Neural progenitor cell (in vitro differentiated cells): ENCODE data around the gene CNTROB. TPM values are rescaled to one million over a fixed set of nuclear protein-coding genes. Genes with fewer than 3 reads are reported as not detected.
A peak's percentile ranks its signal among the peaks of the same experiment; 100 is the strongest.

Experiments
- DNase-seq: peaks from one replicate; pipeline ENCODE4 v3.0.0-alpha.2; 2016; ENCODE audit warnings: low spot score
- H2AFZ ChIP-seq: fragments of 200-600 bp; sonication (generic); replicated peaks from 2 replicates; pipeline ENCODE4 v1.6.1; 2016; ENCODE audit warnings: antibody characterized with exemption
- H3F3A ChIP-seq: fragments of 200-600 bp; sonication (generic); 2 replicates; pipeline ENCODE4 v1.6.1; 2016; ENCODE audit warnings: antibody characterized with exemption, low read depth
- H3K27ac ChIP-seq: fragments of 200-600 bp; sonication (generic); 2 replicates; pipeline ENCODE4 v1.5.1; 2016; ENCODE audit warnings: mild to moderate bottlenecking
- H3K27me3 ChIP-seq: fragments of 200-600 bp; sonication (generic); 2 replicates; pipeline ENCODE4 v1.6.1; 2016; ENCODE audit warnings: mild to moderate bottlenecking, moderate library complexity
- H3K36me3 ChIP-seq: fragments of 200-600 bp; sonication (generic); 2 replicates; pipeline ENCODE4 v1.5.1; 2016
- H3K4me1 ChIP-seq: fragments of 200-600 bp; sonication (generic); 2 replicates; pipeline ENCODE4 v1.6.1; 2016; ENCODE audit warnings: mixed run types
- H3K4me2 ChIP-seq: fragments of 200-600 bp; sonication (generic); 2 replicates; pipeline ENCODE4 v1.6.1; 2016
- H3K4me3 ChIP-seq: fragments of 200-600 bp; sonication (generic); 2 replicates; pipeline ENCODE4 v1.5.1; 2016
- H3K79me2 ChIP-seq: fragments of 200-600 bp; sonication (generic); 2 replicates; pipeline ENCODE4 v1.6.1; 2016; ENCODE audit warnings: low read depth
- H3K9ac ChIP-seq: fragments of 200-600 bp; sonication (generic); 2 replicates; pipeline ENCODE4 v1.6.1; 2016
- H3K9me3 ChIP-seq: fragments of 200-600 bp; sonication (generic); 2 replicates; pipeline ENCODE4 v1.5.1; 2016; ENCODE audit warnings: low read depth
- H4K20me1 ChIP-seq: fragments of 200-600 bp; sonication (generic); 2 replicates; pipeline ENCODE4 v1.6.1; 2016; ENCODE audit warnings: low read depth
- H3K27ac Mint-ChIP-seq: 3 replicates; pipeline ENCODE4 v1.8.0; 2021; ENCODE audit warnings: mixed read lengths
- H3K27me3 Mint-ChIP-seq: 2 replicates; pipeline ENCODE4 v1.8.0; 2022; ENCODE audit warnings: low read depth, mild to moderate bottlenecking, inconsistent platforms, moderate library complexity, mixed read lengths; ENCODE audit not compliant: insufficient read depth
- H3K36me3 Mint-ChIP-seq: 3 replicates; pipeline ENCODE4 v1.8.0; 2021; ENCODE audit warnings: mixed read lengths
- H3K4me1 Mint-ChIP-seq: 3 replicates; pipeline ENCODE4 v1.8.0; 2021; ENCODE audit warnings: mixed read lengths
- H3K4me3 Mint-ChIP-seq: 3 replicates; pipeline ENCODE4 v1.8.0; 2021; ENCODE audit warnings: mild to moderate bottlenecking, moderate library complexity, mixed read lengths
- H3K9me3 Mint-ChIP-seq: 3 replicates; pipeline ENCODE4 v1.8.0; 2020; ENCODE audit warnings: mixed read lengths
- EZH2 ChIP-seq: fragments of 200-600 bp; sonication (generic); IDR thresholded peaks from 2 replicates; pipeline ENCODE4 v1.6.1; 2017; ENCODE audit warnings: antibody characterized with exemption, mild to moderate bottlenecking, moderate library complexity
- EZH2phosphoT487 ChIP-seq: fragments of 200-600 bp; sonication (generic); IDR thresholded peaks from 2 replicates; pipeline ENCODE4 v1.6.1; 2017; ENCODE audit warnings: antibody characterized with exemption
- total RNA-seq: library from RNA; depleted of rRNA; stranded (reverse); fragments of >200 nt; gene quantifications from 2 replicates; pipeline ENCODE4 v1.2.3, GENCODE V29; 2015; ENCODE audit warnings: low replicate concordance
- TF ChIP-seq, protein P1 (sequence below): fragments of 200-600 bp; sonication (generic); IDR thresholded peaks from 2 replicates; pipeline ENCODE4 v1.5.1; 2017; ENCODE audit warnings: antibody characterized with exemption, mild to moderate bottlenecking

Gene CNTROB
- total RNA-seq, 1 donor from 2014 or later: 21.2 TPM

DNA sequence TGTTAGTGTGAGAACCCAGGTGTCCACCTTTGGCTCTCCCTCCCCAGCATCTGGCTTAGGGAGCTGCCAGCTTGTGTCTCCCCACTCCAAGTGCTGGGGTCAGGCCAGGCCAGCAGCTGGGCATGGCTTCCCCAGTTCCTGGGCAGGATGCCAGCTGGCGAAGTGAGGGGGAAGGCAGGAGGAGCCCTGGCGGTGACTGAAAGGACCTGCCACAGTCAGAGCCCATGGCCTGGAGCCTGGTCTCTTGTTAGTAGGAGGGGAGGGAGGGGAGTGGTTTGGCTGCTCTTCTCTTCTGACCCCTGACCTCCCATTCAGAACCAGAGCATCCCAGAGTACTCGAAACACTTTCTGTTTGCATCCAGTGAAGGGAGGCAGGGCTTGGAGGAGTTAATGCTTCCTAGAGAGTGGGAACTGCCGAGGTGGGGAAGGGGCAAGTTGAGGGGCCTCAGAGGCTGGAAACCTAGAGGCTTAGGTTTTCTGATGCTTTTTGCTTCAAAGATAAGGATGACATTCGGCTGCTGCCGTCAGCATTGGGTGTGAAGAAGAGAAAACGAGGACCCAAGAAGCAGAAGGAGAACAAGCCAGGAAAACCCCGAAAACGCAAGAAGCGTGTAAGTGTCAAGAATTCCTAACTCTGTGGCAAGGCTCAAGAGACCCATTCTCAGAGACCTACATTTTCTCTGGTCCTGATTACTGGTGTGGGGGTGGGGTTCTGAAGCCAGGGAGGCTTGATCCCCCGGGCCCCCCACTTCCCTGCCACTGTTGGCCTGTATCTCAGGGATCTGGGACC lies 42.6 kb upstream of the CNTROB start:
- peaks cover 12% of the 10 kb centered on the region for H3K27me3 ChIP-seq

DNA sequence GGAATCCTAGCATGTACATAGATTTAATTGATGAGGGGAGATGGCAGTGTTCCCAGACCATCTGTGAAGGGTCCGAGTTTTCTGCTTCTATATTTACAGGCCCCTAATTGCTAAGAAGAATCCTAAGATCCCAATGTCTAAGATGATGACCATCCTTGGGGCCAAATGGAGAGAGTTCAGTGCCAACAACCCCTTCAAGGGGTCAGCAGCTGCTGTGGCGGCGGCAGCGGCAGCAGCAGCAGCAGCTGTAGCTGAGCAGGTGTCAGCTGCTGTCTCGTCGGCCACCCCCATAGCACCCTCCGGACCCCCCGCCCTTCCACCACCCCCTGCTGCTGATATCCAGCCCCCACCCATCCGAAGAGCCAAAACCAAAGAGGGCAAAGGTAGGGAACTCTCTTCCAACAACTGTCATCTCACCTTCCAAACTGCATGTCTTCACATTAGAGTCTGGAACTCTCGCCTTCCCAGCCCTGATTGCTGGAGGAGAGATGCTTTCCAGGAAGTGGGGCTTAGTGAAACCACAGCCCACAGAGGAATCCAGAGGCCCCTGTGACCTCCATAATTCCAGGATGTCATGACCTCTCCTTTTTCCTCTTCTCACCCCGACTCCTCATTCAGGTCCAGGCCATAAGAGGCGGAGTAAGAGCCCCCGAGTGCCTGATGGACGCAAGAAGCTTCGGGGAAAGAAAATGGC lies 38.7 kb upstream of the CNTROB start:
- no peak overlapping the region for H3K4me3 ChIP-seq
- H3K9ac ChIP-seq: no peak overlapping the region
- no peaks in the 10 kb centered on the region for H3K36me3 ChIP-seq
- no peak overlapping the region for H3K4me2 ChIP-seq
- H3K4me3 Mint-ChIP-seq: no peak overlapping the region
- no peaks in the 10 kb centered on the region for H3K9me3 ChIP-seq
- peaks cover 15% of the 10 kb centered on the region for H3F3A ChIP-seq
- no peak for TF ChIP-seq EZH2
- no peak for TF ChIP-seq EZH2phosphoT487
- TF ChIP-seq, protein P1, sequence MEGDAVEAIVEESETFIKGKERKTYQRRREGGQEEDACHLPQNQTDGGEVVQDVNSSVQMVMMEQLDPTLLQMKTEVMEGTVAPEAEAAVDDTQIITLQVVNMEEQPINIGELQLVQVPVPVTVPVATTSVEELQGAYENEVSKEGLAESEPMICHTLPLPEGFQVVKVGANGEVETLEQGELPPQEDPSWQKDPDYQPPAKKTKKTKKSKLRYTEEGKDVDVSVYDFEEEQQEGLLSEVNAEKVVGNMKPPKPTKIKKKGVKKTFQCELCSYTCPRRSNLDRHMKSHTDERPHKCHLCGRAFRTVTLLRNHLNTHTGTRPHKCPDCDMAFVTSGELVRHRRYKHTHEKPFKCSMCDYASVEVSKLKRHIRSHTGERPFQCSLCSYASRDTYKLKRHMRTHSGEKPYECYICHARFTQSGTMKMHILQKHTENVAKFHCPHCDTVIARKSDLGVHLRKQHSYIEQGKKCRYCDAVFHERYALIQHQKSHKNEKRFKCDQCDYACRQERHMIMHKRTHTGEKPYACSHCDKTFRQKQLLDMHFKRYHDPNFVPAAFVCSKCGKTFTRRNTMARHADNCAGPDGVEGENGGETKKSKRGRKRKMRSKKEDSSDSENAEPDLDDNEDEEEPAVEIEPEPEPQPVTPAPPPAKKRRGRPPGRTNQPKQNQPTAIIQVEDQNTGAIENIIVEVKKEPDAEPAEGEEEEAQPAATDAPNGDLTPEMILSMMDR: no peak
- H3K9me3 Mint-ChIP-seq: no peaks in the 10 kb centered on the region
- H3K79me2 ChIP-seq: no peaks in the 10 kb centered on the region
- H2AFZ ChIP-seq: no peak overlapping the region
- no peak for DNase-seq
- no peak overlapping the region for H3K27ac Mint-ChIP-seq
- no peaks in the 10 kb centered on the region for H3K4me1 Mint-ChIP-seq
- no peaks in the 10 kb centered on the region for H3K27me3 ChIP-seq
- peaks cover 7% of the 10 kb centered on the region for H4K20me1 ChIP-seq
- peaks cover 18% of the 10 kb centered on the region for H3K4me1 ChIP-seq
- H3K27me3 Mint-ChIP-seq: peaks cover 6% of the 10 kb centered on the region
- peaks cover 35% of the 10 kb centered on the region for H3K36me3 Mint-ChIP-seq
- H3K27ac ChIP-seq: no peak overlapping the region

More for the DNA sequence above, 42.6 kb upstream of the CNTROB start:
- no peaks in the 10 kb centered on the region for H3K9me3 Mint-ChIP-seq
- peaks cover 12% of the 10 kb centered on the region for H4K20me1 ChIP-seq
- H3K4me2 ChIP-seq: peak overlapping the region; percentile 95
- no peak for TF ChIP-seq EZH2
- TF ChIP-seq, protein P1: peak; percentile 46
- H3F3A ChIP-seq: peaks cover 43% of the 10 kb centered on the region
- H3K4me1 Mint-ChIP-seq: no peaks in the 10 kb centered on the region
- peaks cover 40% of the 10 kb centered on the region for H3K4me1 ChIP-seq
- peak; percentile 88 for DNase-seq
- H2AFZ ChIP-seq: no peak overlapping the region
- no peaks in the 10 kb centered on the region for H3K36me3 ChIP-seq
- H3K79me2 ChIP-seq: no peaks in the 10 kb centered on the region
- no peak overlapping the region for H3K9ac ChIP-seq
- no peak overlapping the region for H3K4me3 ChIP-seq
- no peak overlapping the region for H3K4me3 Mint-ChIP-seq
- H3K27ac ChIP-seq: no peak overlapping the region
- H3K27me3 Mint-ChIP-seq: peaks cover 6% of the 10 kb centered on the region
- H3K9me3 ChIP-seq: no peaks in the 10 kb centered on the region
- H3K36me3 Mint-ChIP-seq: peaks cover 12% of the 10 kb centered on the region
- H3K27ac Mint-ChIP-seq: peak overlapping the region; percentile 79

DNA sequence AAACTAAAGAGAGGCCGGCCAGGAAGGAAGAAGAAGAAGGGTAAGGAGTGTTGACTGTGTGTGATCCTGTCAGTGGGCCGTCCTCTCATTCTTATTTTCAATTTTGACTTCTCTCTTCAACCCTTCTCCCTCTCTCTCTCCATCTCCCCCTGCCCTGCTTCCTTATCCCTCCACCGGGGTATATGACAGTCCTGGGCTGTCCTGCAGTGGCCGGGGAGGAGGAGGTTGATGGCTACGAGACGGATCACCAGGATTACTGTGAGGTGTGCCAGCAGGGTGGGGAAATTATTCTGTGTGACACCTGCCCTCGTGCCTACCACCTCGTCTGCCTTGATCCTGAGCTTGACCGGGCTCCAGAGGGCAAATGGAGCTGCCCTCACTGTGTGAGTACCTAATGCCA lies 37.8 kb upstream of the CNTROB start:
- peaks cover 6% of the 10 kb centered on the region for H3F3A ChIP-seq
- Mint-ChIP-seq H3K4me1 (no peaks in the 10 kb centered on the region), H3K27me3 (peaks cover 6% of the 10 kb centered on the region), H3K4me3 (no peak overlapping the region), H3K36me3 (peaks cover 41% of the 10 kb centered on the region), H3K27ac (no peak overlapping the region), H3K9me3 (no peaks in the 10 kb centered on the region)
- H3K4me3 ChIP-seq: no peak overlapping the region
- H3K27ac ChIP-seq: no peak overlapping the region
- H3K9me3 ChIP-seq: no peaks in the 10 kb centered on the region
- no peaks in the 10 kb centered on the region for H3K27me3 ChIP-seq
- H4K20me1 ChIP-seq: peaks cover 7% of the 10 kb centered on the region
- H3K79me2 ChIP-seq: no peaks in the 10 kb centered on the region
- TF ChIP-seq EZH2phosphoT487: no peak
- DNase-seq: no peak
- H3K4me1 ChIP-seq: peaks cover 9% of the 10 kb centered on the region
- H3K9ac ChIP-seq: no peak overlapping the region
- no peaks in the 10 kb centered on the region for H3K36me3 ChIP-seq
- H3K4me2 ChIP-seq: no peak overlapping the region
- H2AFZ ChIP-seq: no peak overlapping the region

DNA sequence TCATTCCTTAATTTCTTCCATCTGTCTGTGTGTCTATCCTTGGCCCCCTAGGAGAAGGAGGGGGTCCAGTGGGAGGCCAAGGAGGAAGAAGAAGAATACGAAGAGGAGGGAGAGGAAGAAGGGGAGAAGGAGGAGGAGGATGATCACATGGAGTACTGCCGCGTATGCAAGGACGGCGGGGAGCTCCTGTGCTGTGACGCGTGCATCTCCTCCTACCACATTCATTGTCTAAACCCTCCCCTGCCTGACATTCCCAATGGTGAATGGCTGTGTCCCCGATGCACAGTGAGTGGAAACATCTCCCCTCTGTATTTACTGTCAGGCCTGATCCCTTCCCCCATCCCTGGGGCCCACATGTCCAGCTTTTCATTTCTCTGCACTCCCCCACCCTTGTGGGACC lies 37.1 kb upstream of the CNTROB start:
- H3K36me3 Mint-ChIP-seq: peaks cover 46% of the 10 kb centered on the region
- H3K4me3 Mint-ChIP-seq: no peak overlapping the region
- no peak for DNase-seq

More for the DNA sequence above, 37.1 kb upstream of the CNTROB start:
- Histone ChIP-seq H4K20me1 (peaks cover 3% of the 10 kb centered on the region), H3F3A (peaks cover 1% of the 10 kb centered on the region), H3K4me1 (peaks cover 3% of the 10 kb centered on the region), H3K4me2 (no peak overlapping the region), H3K27ac (no peak overlapping the region), H3K27me3 (no peaks in the 10 kb centered on the region), H2AFZ (no peak overlapping the region), H3K79me2 (no peaks in the 10 kb centered on the region), H3K36me3 (no peaks in the 10 kb centered on the region), H3K9me3 (no peaks in the 10 kb centered on the region), H3K4me3 (no peak overlapping the region), H3K9ac (no peak overlapping the region)
- Mint-ChIP-seq H3K9me3 (no peaks in the 10 kb centered on the region), H3K4me1 (no peaks in the 10 kb centered on the region), H3K27ac (no peak overlapping the region), H3K27me3 (peaks cover 3% of the 10 kb centered on the region)
- TF ChIP-seq EZH2 (no peak), EZH2phosphoT487 (no peak)
- TF ChIP-seq, protein P1: no peak
